Upper lobe of right lung (tissue), 1 donor: ENCODE results near the gene PI16. TPM values are rescaled to one million over a fixed set of nuclear protein-coding genes. Genes with fewer than 3 reads are reported as not detected.
A peak's percentile ranks its signal among the peaks of the same experiment; 100 is the strongest.

ENCODE experiments used
- ATAC-seq: fragments of 200-7000 bp; cut with Tn5 transposase; one replicate; pipeline ENCODE4 v1.9.1; 2020; ENCODE audit warnings: mild to moderate bottlenecking, moderate library complexity
- DNase-seq: peaks from one replicate; pipeline ENCODE4 v3.0.0-alpha.2; 2020
- H3K27ac ChIP-seq: fragments of 200-600 bp; one replicate; pipeline ENCODE4 v1.8.0; 2022
- H3K27me3 ChIP-seq: fragments of 200-600 bp; one replicate; pipeline ENCODE4 v1.8.0; 2022; ENCODE audit warnings: mild to moderate bottlenecking
- H3K36me3 ChIP-seq: fragments of 200-600 bp; one replicate; pipeline ENCODE4 v1.8.0; 2022
- H3K4me1 ChIP-seq: fragments of 200-600 bp; one replicate; pipeline ENCODE4 v1.8.0; 2022
- H3K4me3 ChIP-seq: fragments of 200-600 bp; one replicate; pipeline ENCODE4 v1.8.0; 2022; ENCODE audit warnings: mild to moderate bottlenecking
- H3K9me3 ChIP-seq: fragments of 200-600 bp; one replicate; pipeline ENCODE4 v1.8.0; 2022
- CTCF ChIP-seq: fragments of 200-600 bp; IDR thresholded peaks from one replicate; pipeline ENCODE4 v1.8.0; 2022; ENCODE audit warnings: antibody characterized with exemption
- intact Hi-C: fragments of 100-400 bp; cut with DNase I; formaldehyde crosslinking; loops from one replicate; pipeline ENCODE4 v1.11.0; 2022
- total RNA-seq: library from RNA; stranded (reverse); fragmentation: NEBNext Ultra II Directional; extraction: Animal tissue kit (Norgen Biotek cat#: 25700); gene quantifications from one replicate; pipeline ENCODE4 v1.2.1, GENCODE V29; 2021
- donor health status: DM: no; HTN: yes; CAD: no; lungs with severe emphysema.

The PI16 gene
- total RNA-seq, 1 donor from 2014 or later: 3.4 TPM

- no peak for ATAC-seq
- H3K27me3 ChIP-seq: no peaks in the 10 kb centered on the region
- no peak overlapping the region for H3K27ac ChIP-seq
- intact Hi-C loops: no loop called here
- TF ChIP-seq CTCF: no peak
- H3K4me3 ChIP-seq: no peak overlapping the region
- H3K9me3 ChIP-seq: no peaks in the 10 kb centered on the region
- no peaks in the 10 kb centered on the region for H3K4me1 ChIP-seq
- no peaks in the 10 kb centered on the region for H3K36me3 ChIP-seq
- no peak for DNase-seq
Measured at GRCh38 chr6:36953931-36954261, 642 bp upstream of the PI16 start.

- ATAC-seq: no peak
Measured at GRCh38 chr6:36955136-36955535, 598 bp downstream of the PI16 start.

GRCh38 chr6:36955671-36956445 lies 1.3 kb downstream of the PI16 start:
- no peak for TF ChIP-seq CTCF
- Histone ChIP-seq H3K27ac (no peak overlapping the region), H3K4me3 (no peak overlapping the region), H3K27me3 (no peaks in the 10 kb centered on the region), H3K4me1 (no peaks in the 10 kb centered on the region), H3K9me3 (no peaks in the 10 kb centered on the region), H3K36me3 (no peaks in the 10 kb centered on the region)
- intact Hi-C loops: no loop called here
- DNase-seq: peak; percentile 40
- no peak for ATAC-seq

More at GRCh38 chr6:36955136-36955535, 598 bp downstream of the PI16 start:
- intact Hi-C loops: no loop called here
- Histone ChIP-seq H3K36me3 (no peaks in the 10 kb centered on the region), H3K27ac (no peak overlapping the region), H3K27me3 (no peaks in the 10 kb centered on the region), H3K4me1 (no peaks in the 10 kb centered on the region), H3K4me3 (no peak overlapping the region), H3K9me3 (no peaks in the 10 kb centered on the region)
- no peak for TF ChIP-seq CTCF
- DNase-seq: peak; percentile 53

GRCh38 chr6:36956446-36956820 lies 1.9 kb downstream of the PI16 start:
- H3K27me3 ChIP-seq: no peaks in the 10 kb centered on the region
- H3K4me3 ChIP-seq: no peak overlapping the region
- no peak for ATAC-seq
- H3K27ac ChIP-seq: no peak overlapping the region
- intact Hi-C loops: no loop called here
- H3K36me3 ChIP-seq: no peaks in the 10 kb centered on the region
- TF ChIP-seq CTCF: no peak
- H3K4me1 ChIP-seq: no peaks in the 10 kb centered on the region
- no peak for DNase-seq
- no peaks in the 10 kb centered on the region for H3K9me3 ChIP-seq

- Histone ChIP-seq H3K36me3 (no peaks in the 10 kb centered on the region), H3K27ac (no peak overlapping the region), H3K27me3 (no peaks in the 10 kb centered on the region), H3K4me1 (no peaks in the 10 kb centered on the region), H3K4me3 (no peak overlapping the region), H3K9me3 (no peaks in the 10 kb centered on the region)
- ATAC-seq (no peak), DNase-seq (peak; percentile 58)
- TF ChIP-seq CTCF: no peak
- intact Hi-C loops: no loop called here
Measured at GRCh38 chr6:36957773-36958271, 3.3 kb downstream of the PI16 start.
